OCI-LY7 (cell line): Measurements from ENCODE around the gene GBA2. TPM values are rescaled to one million over a fixed set of nuclear protein-coding genes. Genes with fewer than 3 reads are reported as not detected.

ENCODE experiments used
- BruUV-seq: library from RNA; stranded (reverse); fragments of 400-500 nt; replicated peaks from 2 replicates; lab custom pipeline; 2021; lab: Mats Ljungman, UMichigan
- CTCF ChIA-PET: fragments of 300-600 bp; sonication (Branson Sonifier 250); formaldehyde crosslinking; loops from one replicate; lab custom pipeline; 2022; ENCODE audit warnings: antibody characterized with exemption; ENCODE audit not compliant: unreplicated experiment; lab: Charles Lee
- POLR2A ChIA-PET: fragments of 300-600 bp; sonication (Branson Sonifier 250); formaldehyde crosslinking; loops from one replicate; lab custom pipeline; 2022; ENCODE audit warnings: antibody characterized with exemption; lab: Charles Lee
- DNase-seq: peaks from one replicate; pipeline ENCODE4 v3.0.0-alpha.2; 2015; ENCODE audit warnings: low spot score
- H2AFZ ChIP-seq: fragments of 200-600 bp; sonication (generic), shearing (Covaris generic); 2 replicates; pipeline ENCODE4 v1.6.1; 2014; ENCODE audit warnings: mild to moderate bottlenecking, antibody characterized with exemption, low read length, moderate library complexity
- H3K27ac ChIP-seq: fragments of 200-600 bp; sonication (generic); 2 replicates; pipeline ENCODE4 v1.5.1; 2014; ENCODE audit warnings: mixed run types, low read depth, mild to moderate bottlenecking, moderate library complexity, low read length, inconsistent platforms; ENCODE audit not compliant: poor library complexity, severe bottlenecking
- H3K36me3 ChIP-seq: fragments of 200-600 bp; sonication (generic); 2 replicates; pipeline ENCODE4 v1.6.1; 2014; ENCODE audit warnings: mild to moderate bottlenecking, antibody characterized with exemption, low read length, moderate library complexity, mixed read lengths; ENCODE audit not compliant: insufficient read depth
- H3K4me1 ChIP-seq: fragments of 200-600 bp; sonication (generic); 2 replicates; pipeline ENCODE4 v1.5.1; 2014; ENCODE audit warnings: mild to moderate bottlenecking, low read length; ENCODE audit not compliant: insufficient read depth, poor library complexity, severe bottlenecking
- H3K4me2 ChIP-seq: fragments of 200-600 bp; sonication (generic); 2 replicates; pipeline ENCODE4 v1.6.1; 2014; ENCODE audit warnings: mild to moderate bottlenecking, low read length
- H3K4me3 ChIP-seq: fragments of 200-600 bp; sonication (generic); 2 replicates; pipeline ENCODE4 v1.5.1; 2014; ENCODE audit warnings: mild to moderate bottlenecking, low read depth, low read length; ENCODE audit not compliant: poor library complexity, severe bottlenecking
- H3K79me2 ChIP-seq: fragments of 200-600 bp; sonication (generic); 2 replicates; pipeline ENCODE4 v1.6.1; 2016; ENCODE audit warnings: low read depth, mild to moderate bottlenecking, low read length, moderate library complexity, mixed read lengths; ENCODE audit not compliant: insufficient read depth
- H3K9me2 ChIP-seq: fragments of 200-600 bp; sonication (generic); 2 replicates; pipeline ENCODE4 v1.6.1; 2016; ENCODE audit warnings: mild to moderate bottlenecking, low read length, mixed read lengths; ENCODE audit not compliant: insufficient read depth
- H3K9me3 ChIP-seq: fragments of 200-600 bp; sonication (generic); 2 replicates; pipeline ENCODE4 v1.6.1; 2014; ENCODE audit warnings: mild to moderate bottlenecking, mixed run types, low read length, mixed read lengths
- H4K20me1 ChIP-seq: fragments of 200-600 bp; sonication (generic); 2 replicates; pipeline ENCODE4 v1.6.1; 2014; ENCODE audit warnings: mild to moderate bottlenecking, antibody characterized with exemption, low read length, moderate library complexity, mixed read lengths; ENCODE audit not compliant: insufficient read depth
- EZH2phosphoT487 ChIP-seq: fragments of 200-600 bp; sonication (generic); IDR thresholded peaks from 2 replicates; pipeline ENCODE4 v1.6.1; 2018; ENCODE audit warnings: low read depth, borderline replicate concordance, mild to moderate bottlenecking, mixed run types, antibody characterized with exemption, low read length, moderate library complexity, mixed read lengths
- intact Hi-C: fragments of 100-400 bp; cut with micrococcal nuclease; formaldehyde crosslinking; loops from one replicate; pipeline ENCODE4 v1.10.0; 2022; ENCODE audit not compliant: unreplicated experiment
- total RNA-seq, 2 experiments: library from RNA; depleted of rRNA in 1 of 2; stranded (reverse); fragments of >200 nt in 1 of 2; shearing (Covaris generic) in 1 of 2; gene quantifications; 2 replicates each; pipeline ENCODE4 v1.2.3, GENCODE V29; 2014 to 2022
- TF ChIP-seq, protein P1 (sequence below): fragments of 200-600 bp; sonication (generic); conservative IDR thresholded peaks from 2 replicates; pipeline ENCODE4 v1.5.1; 2014; ENCODE audit warnings: mild to moderate bottlenecking, antibody characterized with exemption, low read length, moderate library complexity, mixed read lengths

GBA2 gene
- total RNA-seq, 2 experiments from 2014 or later = 66.0 to 68.2 TPM

- Histone ChIP-seq H3K9me3 (no peaks in the 10 kb centered on the region), H3K36me3 (peaks cover 19% of the 10 kb centered on the region), H3K27ac (peak overlapping the region; percentile 94), H3K79me2 (peaks cover 39% of the 10 kb centered on the region), H4K20me1 (no peaks in the 10 kb centered on the region), H3K4me2 (peak overlapping the region; percentile 74), H3K9me2 (no peaks in the 10 kb centered on the region), H3K4me1 (peaks cover 74% of the 10 kb centered on the region), H2AFZ (no peak overlapping the region), H3K4me3 (peak overlapping the region; percentile 74)
- intact Hi-C loops = loop anchor here (5.0 kb wide), 1 partner anchor 141 kb away; the partner anchor contains the start of gene CD72
- DNase-seq = no peak
- TF ChIP-seq EZH2phosphoT487 = no peak
- TF ChIP-seq, protein P1, sequence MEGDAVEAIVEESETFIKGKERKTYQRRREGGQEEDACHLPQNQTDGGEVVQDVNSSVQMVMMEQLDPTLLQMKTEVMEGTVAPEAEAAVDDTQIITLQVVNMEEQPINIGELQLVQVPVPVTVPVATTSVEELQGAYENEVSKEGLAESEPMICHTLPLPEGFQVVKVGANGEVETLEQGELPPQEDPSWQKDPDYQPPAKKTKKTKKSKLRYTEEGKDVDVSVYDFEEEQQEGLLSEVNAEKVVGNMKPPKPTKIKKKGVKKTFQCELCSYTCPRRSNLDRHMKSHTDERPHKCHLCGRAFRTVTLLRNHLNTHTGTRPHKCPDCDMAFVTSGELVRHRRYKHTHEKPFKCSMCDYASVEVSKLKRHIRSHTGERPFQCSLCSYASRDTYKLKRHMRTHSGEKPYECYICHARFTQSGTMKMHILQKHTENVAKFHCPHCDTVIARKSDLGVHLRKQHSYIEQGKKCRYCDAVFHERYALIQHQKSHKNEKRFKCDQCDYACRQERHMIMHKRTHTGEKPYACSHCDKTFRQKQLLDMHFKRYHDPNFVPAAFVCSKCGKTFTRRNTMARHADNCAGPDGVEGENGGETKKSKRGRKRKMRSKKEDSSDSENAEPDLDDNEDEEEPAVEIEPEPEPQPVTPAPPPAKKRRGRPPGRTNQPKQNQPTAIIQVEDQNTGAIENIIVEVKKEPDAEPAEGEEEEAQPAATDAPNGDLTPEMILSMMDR = no peak
- ChIA-PET CTCF (interaction anchor here (0.6 kb wide), 1 partner anchor 9 kb away, joined by 3 read pairs; no protein-coding TSS in a partner anchor), POLR2A (interaction anchor here (0.9 to 2.8 kb wide), 5 partner anchors 10 to 85 kb away, joined by 3 to 12 read pairs (median 4); partner anchors contain the start of genes CA9, CREB3, GBA2 and RGP1)
- BruUV-seq = TSS peak; percentile 41
Observed at GRCh38 chr9:35758475-35759050, 9.5 kb upstream of the GBA2 start.

- Histone ChIP-seq H3K4me3 (peak overlapping the region; percentile 74), H3K27ac (peak overlapping the region; percentile 94), H3K79me2 (peaks cover 39% of the 10 kb centered on the region), H4K20me1 (no peaks in the 10 kb centered on the region), H3K4me2 (peak overlapping the region; percentile 74), H3K4me1 (peaks cover 68% of the 10 kb centered on the region), H3K9me2 (no peaks in the 10 kb centered on the region), H3K9me3 (no peaks in the 10 kb centered on the region), H2AFZ (no peak overlapping the region), H3K36me3 (peaks cover 23% of the 10 kb centered on the region)
- DNase-seq = no peak
- POLR2A ChIA-PET = interaction anchor here (0.6 to 2.8 kb wide), 4 partner anchors 9 to 84 kb away, joined by 3 to 12 read pairs (median 4); partner anchors contain the start of genes CA9, GBA2 and RGP1
- CTCF ChIA-PET = interaction anchor here (0.6 kb wide), 1 partner anchor 8 kb away, joined by 3 read pairs; no protein-coding TSS in a partner anchor
- no TSS peak for BruUV-seq
- intact Hi-C loops = loop anchor here (1.0 to 5.0 kb wide), 4 partner anchors 18 to 141 kb away; partner anchors contain the start of genes CD72, CREB3, HINT2 and TLN1
- TF ChIP-seq EZH2phosphoT487 = no peak
- TF ChIP-seq, protein P1 = no peak
Observed at GRCh38 chr9:35757892-35758275, 8.9 kb upstream of the GBA2 start.
